Breast epithelium (tissue), 4 donors: ENCODE data around the gene SLC16A7. TPM values are rescaled to one million over a fixed set of nuclear protein-coding genes. Genes with fewer than 3 reads are reported as not detected.

Experiments used
- DNase-seq, 2 donors: peaks; one replicate each; pipeline ENCODE4 v3.0.0-alpha.2; 2019; ENCODE audit warnings: low spot score in 2 of 2
- H3K27ac ChIP-seq, 2 donors: fragments of 200-600 bp; sonication (generic) in 1 of 2; one replicate each; pipeline ENCODE4 v1.5.1; 2016 to 2019; ENCODE audit warnings: mild to moderate bottlenecking in 1 of 2
- H3K27me3 ChIP-seq, 2 donors: fragments of 200-600 bp; sonication (generic) in 1 of 2; one replicate each; pipeline versions ENCODE4 v1.5.1 to v1.6.0; 2017 to 2019; ENCODE audit warnings: control low read depth in 1 of 2, mild to moderate bottlenecking in 1 of 2
- H3K36me3 ChIP-seq: fragments of 200-600 bp; one replicate; pipeline ENCODE4 v1.5.1; 2019
- H3K4me1 ChIP-seq, 2 donors: fragments of 200-600 bp; sonication (generic); one replicate each; pipeline ENCODE4 v1.5.1; 2016 to 2019; ENCODE audit warnings: control low read depth in 1 of 2
- H3K4me3 ChIP-seq, 3 donors: fragments of 200-600 bp; sonication (generic); 1 replicate in 2 of 3; 2 replicates in 1 of 3; pipeline ENCODE4 v1.5.1; 2016 to 2019; ENCODE audit warnings: mild to moderate bottlenecking in 3 of 3, moderate library complexity in 2 of 3
- H3K9me3 ChIP-seq, 2 donors: fragments of 200-600 bp; sonication (generic) in 1 of 2; one replicate each; pipeline ENCODE4 v1.5.1; 2016 to 2019; ENCODE audit warnings: control low read depth in 1 of 2
- POLR2A ChIP-seq: fragments of 450-650 bp; IDR thresholded peaks from one replicate; pipeline ENCODE4 v1.6.1; 2016; ENCODE audit warnings: antibody characterized with exemption, mild to moderate bottlenecking, moderate library complexity
- POLR2AphosphoS5 ChIP-seq, 3 donors: sonication (generic); formaldehyde crosslinking; IDR thresholded peaks; one replicate each; pipeline ENCODE4 v1.6.1; 2017; ENCODE audit warnings: antibody characterized with exemption in 3 of 3
- intact Hi-C: fragments of 100-400 bp; cut with DNase I; formaldehyde crosslinking; loops from one replicate; pipeline ENCODE4 v1.15.1; 2023; ENCODE audit warnings: low total_unique reads
- total RNA-seq, 3 donors: library from RNA; depleted of rRNA; stranded (reverse); fragments of >200 nt; gene quantifications; one replicate each; pipeline ENCODE4 v1.1.0, GENCODE V29; 2016
- TF ChIP-seq, protein P1 (sequence below), 3 donors: fragments of 450-650 bp; IDR thresholded peaks; one replicate each; pipeline ENCODE4 v1.5.1; 2016 to 2017; ENCODE audit warnings: antibody characterized with exemption in 3 of 3, mild to moderate bottlenecking in 3 of 3, moderate library complexity in 3 of 3

Gene SLC16A7
- total RNA-seq, 3 donors from 2014 or later: 14.5 to 53.4 (median 51.2) TPM

DNA sequence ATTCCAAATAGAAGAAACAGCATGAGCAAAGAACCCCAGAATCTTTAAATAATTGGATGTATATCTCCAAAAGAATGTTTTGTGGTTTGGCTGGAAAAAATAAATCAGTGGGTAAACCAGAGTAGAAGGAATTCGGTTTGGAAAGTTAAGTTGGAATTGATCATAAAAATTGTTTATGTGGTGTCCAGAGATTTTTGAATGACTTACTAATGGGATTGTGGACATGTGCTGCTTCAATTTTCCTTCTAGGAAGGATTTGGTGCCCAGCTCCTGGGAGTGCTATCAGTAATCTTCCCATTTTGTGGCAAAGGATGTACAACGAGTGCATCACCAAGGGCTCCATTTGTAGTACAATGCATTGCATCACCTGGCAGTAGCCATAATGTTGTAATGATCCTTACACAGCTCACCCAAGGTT lies 224.8 kb downstream of the SLC16A7 start:
- TF ChIP-seq POLR2AphosphoS5 (IDR thresholded peaks at IDR 0.05): no peak
- no peak for TF ChIP-seq POLR2A
- TF ChIP-seq, protein P1, sequence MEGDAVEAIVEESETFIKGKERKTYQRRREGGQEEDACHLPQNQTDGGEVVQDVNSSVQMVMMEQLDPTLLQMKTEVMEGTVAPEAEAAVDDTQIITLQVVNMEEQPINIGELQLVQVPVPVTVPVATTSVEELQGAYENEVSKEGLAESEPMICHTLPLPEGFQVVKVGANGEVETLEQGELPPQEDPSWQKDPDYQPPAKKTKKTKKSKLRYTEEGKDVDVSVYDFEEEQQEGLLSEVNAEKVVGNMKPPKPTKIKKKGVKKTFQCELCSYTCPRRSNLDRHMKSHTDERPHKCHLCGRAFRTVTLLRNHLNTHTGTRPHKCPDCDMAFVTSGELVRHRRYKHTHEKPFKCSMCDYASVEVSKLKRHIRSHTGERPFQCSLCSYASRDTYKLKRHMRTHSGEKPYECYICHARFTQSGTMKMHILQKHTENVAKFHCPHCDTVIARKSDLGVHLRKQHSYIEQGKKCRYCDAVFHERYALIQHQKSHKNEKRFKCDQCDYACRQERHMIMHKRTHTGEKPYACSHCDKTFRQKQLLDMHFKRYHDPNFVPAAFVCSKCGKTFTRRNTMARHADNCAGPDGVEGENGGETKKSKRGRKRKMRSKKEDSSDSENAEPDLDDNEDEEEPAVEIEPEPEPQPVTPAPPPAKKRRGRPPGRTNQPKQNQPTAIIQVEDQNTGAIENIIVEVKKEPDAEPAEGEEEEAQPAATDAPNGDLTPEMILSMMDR (IDR thresholded peaks at IDR 0.05): no peak
- Histone ChIP-seq H3K27me3 (no peaks in the 10 kb centered on the region), H3K36me3 (no peaks in the 10 kb centered on the region), H3K27ac (no peak overlapping the region), H3K4me1 (no peaks in the 10 kb centered on the region), H3K9me3 (peaks cover 0 to 3% of the 10 kb centered on the region in 2 donors), H3K4me3 (no peak overlapping the region)
- no peak for DNase-seq
- intact Hi-C loops: no loop called here

GRCh38 chr12:59823567-59823966 lies 227.7 kb downstream of the SLC16A7 start:
- H3K4me1 ChIP-seq: no peaks in the 10 kb centered on the region
- TF ChIP-seq POLR2A (no peak), POLR2AphosphoS5 (IDR thresholded peaks at IDR 0.05) (no peak)
- TF ChIP-seq, protein P1 (IDR thresholded peaks at IDR 0.05): no peak
- H3K27ac ChIP-seq: no peak overlapping the region
- H3K27me3 ChIP-seq: no peaks in the 10 kb centered on the region
- intact Hi-C loops: no loop called here
- H3K36me3 ChIP-seq: no peaks in the 10 kb centered on the region
- H3K4me3 ChIP-seq: no peak overlapping the region
- no peak for DNase-seq
- H3K9me3 ChIP-seq: no peaks in the 10 kb centered on the region

GRCh38 chr12:59827767-59828166 lies 231.9 kb downstream of the SLC16A7 start:
- no peak for DNase-seq
- no peaks in the 10 kb centered on the region for H3K9me3 ChIP-seq
- no peaks in the 10 kb centered on the region for H3K27me3 ChIP-seq
- no peak overlapping the region for H3K4me3 ChIP-seq
- H3K27ac ChIP-seq: no peak overlapping the region
- H3K4me1 ChIP-seq: no peaks in the 10 kb centered on the region
- no peaks in the 10 kb centered on the region for H3K36me3 ChIP-seq
- TF ChIP-seq, protein P1 (IDR thresholded peaks at IDR 0.05): no peak
- TF ChIP-seq POLR2AphosphoS5 (IDR thresholded peaks at IDR 0.05) (no peak), POLR2A (no peak)
- intact Hi-C loops: no loop called here

GRCh38 chr12:59828521-59828920 lies 232.7 kb downstream of the SLC16A7 start:
- intact Hi-C loops: no loop called here
- Histone ChIP-seq H3K36me3 (no peaks in the 10 kb centered on the region), H3K4me3 (no peak overlapping the region), H3K9me3 (no peaks in the 10 kb centered on the region), H3K27me3 (no peaks in the 10 kb centered on the region), H3K27ac (no peak overlapping the region), H3K4me1 (no peaks in the 10 kb centered on the region)
- TF ChIP-seq, protein P1 (IDR thresholded peaks at IDR 0.05): no peak
- no peak for TF ChIP-seq POLR2A
- TF ChIP-seq POLR2AphosphoS5 (IDR thresholded peaks at IDR 0.05): no peak
- DNase-seq: no peak

- no peak overlapping the region for H3K4me3 ChIP-seq
- intact Hi-C loops: no loop called here
- TF ChIP-seq POLR2A: no peak
- no peak for TF ChIP-seq POLR2AphosphoS5 (IDR thresholded peaks at IDR 0.05)
- TF ChIP-seq, protein P1 (IDR thresholded peaks at IDR 0.05): no peak
- DNase-seq: no peak
- no peaks in the 10 kb centered on the region for H3K9me3 ChIP-seq
- H3K4me1 ChIP-seq: no peaks in the 10 kb centered on the region
- H3K27ac ChIP-seq: no peak overlapping the region
- no peaks in the 10 kb centered on the region for H3K36me3 ChIP-seq
- no peaks in the 10 kb centered on the region for H3K27me3 ChIP-seq
Measured at GRCh38 chr12:59833408-59833807, 237.6 kb downstream of the SLC16A7 start.
